Fibroblast of villous mesenchyme (primary cell): ENCODE data around the gene PITPNC1. TPM values are rescaled to one million over a fixed set of nuclear protein-coding genes. Genes with fewer than 3 reads are reported as not detected.
"Not testable (repeated sequence)": the region's sequence is repeated elsewhere in the genome, so short reads cannot be mapped to it uniquely, and the experiment has no call there.

Experiments used
- DNase-seq: peaks from one replicate; pipeline ENCODE4 v3.0.0-alpha.2; 2010; ENCODE audit warnings: low read depth
- H3K4me3 ChIP-seq: 2 replicates; pipeline ENCODE4 v1.5.1; 2011; ENCODE audit warnings: low read depth, mild to moderate bottlenecking, low read length
- total RNA-seq: library from RNA; depleted of rRNA; stranded (reverse); fragments of >200 nt; gene quantifications from 2 replicates; pipeline ENCODE4 v1.2.3, GENCODE V29; 2012
- TF ChIP-seq, protein P1 (sequence below): IDR thresholded peaks from 2 replicates; pipeline ENCODE4 v1.5.1; 2012; ENCODE audit warnings: low read depth, mild to moderate bottlenecking, low read length; ENCODE audit not compliant: insufficient read depth

PITPNC1 gene
- total RNA-seq, 1 donor = 4.3 TPM

DNA sequence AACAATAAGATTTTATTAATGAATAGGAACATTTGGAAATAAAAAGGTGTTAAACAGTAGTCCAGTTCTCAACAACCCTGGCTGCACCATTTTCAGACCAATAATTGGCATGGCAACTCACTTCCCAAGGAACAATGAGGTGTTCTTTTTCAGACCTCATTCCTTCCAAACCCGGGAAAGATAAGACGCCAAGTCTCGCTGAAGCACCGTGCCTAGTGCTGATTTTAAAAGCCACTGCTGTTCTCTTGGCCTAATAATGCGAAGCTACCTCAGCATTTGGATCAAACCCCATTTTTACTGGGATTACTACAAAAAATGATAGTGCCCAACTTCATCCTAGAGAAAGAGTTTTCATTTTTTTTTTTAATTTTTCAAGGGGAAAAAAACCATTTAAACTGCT is 265.4 kb downstream of the PITPNC1 start:
- no peak for DNase-seq
- TF ChIP-seq, protein P1, sequence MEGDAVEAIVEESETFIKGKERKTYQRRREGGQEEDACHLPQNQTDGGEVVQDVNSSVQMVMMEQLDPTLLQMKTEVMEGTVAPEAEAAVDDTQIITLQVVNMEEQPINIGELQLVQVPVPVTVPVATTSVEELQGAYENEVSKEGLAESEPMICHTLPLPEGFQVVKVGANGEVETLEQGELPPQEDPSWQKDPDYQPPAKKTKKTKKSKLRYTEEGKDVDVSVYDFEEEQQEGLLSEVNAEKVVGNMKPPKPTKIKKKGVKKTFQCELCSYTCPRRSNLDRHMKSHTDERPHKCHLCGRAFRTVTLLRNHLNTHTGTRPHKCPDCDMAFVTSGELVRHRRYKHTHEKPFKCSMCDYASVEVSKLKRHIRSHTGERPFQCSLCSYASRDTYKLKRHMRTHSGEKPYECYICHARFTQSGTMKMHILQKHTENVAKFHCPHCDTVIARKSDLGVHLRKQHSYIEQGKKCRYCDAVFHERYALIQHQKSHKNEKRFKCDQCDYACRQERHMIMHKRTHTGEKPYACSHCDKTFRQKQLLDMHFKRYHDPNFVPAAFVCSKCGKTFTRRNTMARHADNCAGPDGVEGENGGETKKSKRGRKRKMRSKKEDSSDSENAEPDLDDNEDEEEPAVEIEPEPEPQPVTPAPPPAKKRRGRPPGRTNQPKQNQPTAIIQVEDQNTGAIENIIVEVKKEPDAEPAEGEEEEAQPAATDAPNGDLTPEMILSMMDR = no peak
- no peak overlapping the region for H3K4me3 ChIP-seq

DNA sequence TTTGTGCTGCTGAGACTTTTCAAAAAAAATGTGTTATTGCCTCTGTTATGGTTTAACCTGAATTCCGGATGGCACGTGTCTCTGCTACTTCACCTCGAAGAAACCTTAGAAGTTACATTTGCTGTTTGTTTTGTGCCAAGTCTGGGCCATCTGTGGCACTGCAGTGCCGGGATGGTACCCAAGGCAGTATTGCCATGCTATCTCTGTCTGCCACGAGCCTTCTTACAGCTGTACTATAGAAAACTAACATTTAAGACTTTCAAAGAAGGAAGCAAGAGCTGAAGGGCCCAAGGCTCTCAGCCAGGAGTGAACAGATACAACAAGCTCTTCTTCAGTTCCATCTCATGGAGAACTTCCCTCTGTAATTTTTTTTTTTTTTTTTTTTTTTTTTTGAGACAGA is 267.0 kb downstream of the PITPNC1 start:
- no peak for DNase-seq
- H3K4me3 ChIP-seq = no peak overlapping the region
- TF ChIP-seq, protein P1 = no peak

DNA sequence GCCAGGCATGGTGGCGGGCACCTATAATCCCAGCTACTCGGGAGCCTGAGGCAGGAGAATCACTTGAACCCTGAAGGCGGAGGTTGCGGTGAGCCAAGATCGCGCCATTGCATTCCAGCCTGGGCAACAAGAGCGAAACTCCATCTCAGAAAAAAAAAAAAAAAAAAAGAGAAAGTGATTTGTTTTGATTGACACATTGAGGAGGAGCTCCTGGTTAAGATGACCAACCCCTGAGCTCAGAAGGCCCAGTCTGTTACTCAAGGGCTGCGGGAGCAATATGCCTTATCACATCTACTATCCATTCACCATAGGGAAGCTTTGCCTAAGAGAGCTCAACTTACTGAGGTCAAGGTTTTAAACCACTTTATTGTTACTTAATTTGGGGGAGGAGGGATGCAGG is 268.1 kb downstream of the PITPNC1 start:
- DNase-seq, H3K4me3 ChIP-seq: not testable (repeated sequence)

DNA sequence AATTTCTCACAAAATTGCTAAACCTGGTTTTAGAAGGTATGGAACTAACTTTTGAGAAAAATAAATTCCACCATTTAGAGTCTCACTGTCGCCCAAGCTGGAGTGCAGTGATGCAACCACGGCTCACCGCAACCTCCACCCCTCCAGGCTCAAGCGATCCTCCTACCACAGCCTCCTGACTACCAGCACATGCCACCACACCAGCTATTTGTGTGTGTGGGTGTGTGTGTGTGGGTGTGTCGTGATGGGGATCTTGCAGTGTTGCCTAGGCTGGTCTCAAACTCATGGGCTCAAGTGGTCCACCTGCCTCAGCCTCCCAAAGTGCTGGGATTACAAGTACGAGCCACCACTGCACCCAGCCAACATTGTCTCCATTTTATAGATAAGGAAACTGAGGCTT is 269.4 kb downstream of the PITPNC1 start:
- TF ChIP-seq, protein P1 = no peak
- DNase-seq = no peak
- no peak overlapping the region for H3K4me3 ChIP-seq

DNA sequence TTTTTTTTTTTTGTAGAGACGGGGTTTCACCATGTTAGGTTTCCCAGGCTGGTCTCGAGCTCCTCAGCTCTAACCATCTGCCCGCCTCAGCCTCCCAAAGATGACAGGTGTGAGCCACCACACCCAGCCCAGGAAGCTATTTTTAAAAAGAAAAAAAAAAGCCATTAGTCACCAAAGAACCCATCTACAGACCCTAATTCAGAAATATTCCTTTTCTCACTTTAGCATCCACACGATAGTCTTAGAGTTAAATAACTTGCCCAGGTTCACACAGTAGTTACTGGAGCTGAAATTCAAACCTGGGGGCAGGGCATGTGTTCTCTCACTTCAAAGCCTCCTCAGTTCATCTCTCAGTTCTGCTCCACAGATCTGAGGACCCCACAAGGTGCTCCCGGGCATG is 270.4 kb downstream of the PITPNC1 start:
- H3K4me3 ChIP-seq = no peak overlapping the region
- TF ChIP-seq, protein P1 = no peak
- no peak for DNase-seq

DNA sequence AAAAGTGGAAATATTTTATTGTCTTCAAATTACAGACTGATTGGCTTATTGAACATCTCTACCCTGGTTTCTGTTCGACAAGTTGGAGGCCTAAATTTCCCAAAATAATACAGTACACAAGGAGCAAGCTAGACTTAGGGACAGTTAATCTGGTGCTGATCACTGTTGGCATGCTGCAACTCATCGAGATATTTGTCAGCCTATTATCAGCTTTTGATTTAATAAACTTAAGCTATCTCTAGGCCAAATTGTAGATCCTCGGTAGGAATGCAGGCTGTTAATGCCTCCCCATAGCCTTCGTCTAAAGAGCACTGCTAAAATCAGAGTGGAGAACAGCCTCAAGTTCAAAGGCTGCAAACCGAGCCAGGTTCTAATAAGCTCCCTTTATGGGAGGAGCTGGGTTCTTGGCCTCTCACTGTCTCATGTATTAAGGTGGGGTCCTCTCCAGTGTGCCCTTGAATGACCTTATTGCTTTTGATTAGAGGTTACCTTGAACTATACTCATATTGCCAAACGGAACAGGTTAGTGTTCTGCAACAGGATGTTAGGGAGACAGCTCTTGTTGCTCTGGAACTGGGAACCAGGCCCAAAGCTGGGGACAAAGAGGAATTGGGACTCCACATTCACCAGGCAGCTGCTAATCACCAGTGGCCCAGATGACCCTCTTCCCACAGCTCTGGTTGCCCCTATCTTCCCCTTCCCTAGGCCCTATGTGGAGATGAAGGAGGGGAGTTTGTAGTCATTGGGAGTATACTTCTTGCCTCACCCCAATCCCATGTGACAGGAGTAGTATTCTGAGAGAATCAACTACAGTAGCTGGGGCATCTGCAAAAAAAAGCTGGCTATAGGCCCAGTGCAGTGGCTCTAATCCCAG is 271.2 kb downstream of the PITPNC1 start:
- no peak overlapping the region for H3K4me3 ChIP-seq
- DNase-seq = no peak
- TF ChIP-seq, protein P1 = no peak

DNA sequence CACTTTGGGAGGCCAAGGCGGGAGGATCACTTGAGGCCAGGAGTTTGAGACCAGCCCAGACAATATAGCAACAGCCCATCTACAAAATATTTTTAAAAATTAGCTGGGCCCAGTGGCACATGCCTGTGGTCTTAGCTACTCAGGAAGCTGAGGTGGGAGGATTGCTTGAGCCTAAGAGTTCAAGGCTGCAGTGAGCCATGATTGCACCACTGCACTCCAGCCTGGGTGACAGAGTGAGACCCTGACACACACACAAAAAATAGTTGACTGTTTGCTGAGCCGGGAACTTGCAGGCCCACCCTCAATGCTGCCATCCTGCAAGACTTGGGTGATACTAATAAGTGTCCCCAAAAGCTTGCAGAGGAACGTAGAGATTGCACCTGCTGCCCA is 271.8 kb downstream of the PITPNC1 start:
- H3K4me3 ChIP-seq = not testable (repeated sequence)

DNA sequence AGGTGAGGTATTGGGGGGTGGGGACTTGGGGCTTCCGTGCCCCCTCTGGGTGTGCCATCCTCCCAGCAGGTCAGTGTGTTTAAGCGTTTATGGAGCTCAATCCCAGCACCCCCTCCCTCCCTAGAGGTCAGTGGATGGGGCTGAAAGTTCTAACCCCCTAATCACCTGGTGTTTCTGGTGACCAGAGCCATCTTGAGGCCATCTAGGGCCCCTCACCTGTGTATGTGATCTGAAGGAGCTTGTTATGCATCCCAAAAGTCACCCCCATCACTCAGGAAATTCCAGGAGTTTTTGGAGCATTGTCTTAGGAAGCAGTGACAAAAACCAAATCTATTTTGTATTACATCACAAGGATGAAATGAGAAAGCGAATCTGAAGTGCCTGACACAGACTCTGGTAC is 272.8 kb downstream of the PITPNC1 start:
- no peak overlapping the region for H3K4me3 ChIP-seq
- DNase-seq = no peak
- TF ChIP-seq, protein P1 = no peak

More for the DNA sequence above, 271.8 kb downstream of the PITPNC1 start:
- DNase-seq = not testable (repeated sequence)

DNA sequence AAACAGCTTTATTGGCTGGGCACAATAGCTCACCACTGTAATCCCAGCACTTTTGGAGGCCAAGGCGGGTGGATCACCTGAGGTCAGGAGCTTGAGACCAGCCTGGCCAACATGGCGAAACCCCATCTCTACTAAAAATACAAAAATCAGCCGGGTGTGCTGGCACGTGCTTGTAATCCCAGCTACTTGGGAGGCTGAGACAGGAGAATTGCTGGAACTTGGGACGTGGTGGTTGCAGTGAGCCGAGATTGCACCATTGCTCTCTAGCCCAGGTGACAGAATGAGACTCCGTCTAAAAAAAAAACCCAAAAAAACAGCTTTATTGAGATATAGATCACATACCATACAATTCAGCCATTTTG is 274.1 kb downstream of the PITPNC1 start:
- not testable (repeated sequence) for H3K4me3 ChIP-seq, DNase-seq
